WTC11 (cell line): ENCODE measurements around the gene MTRF1.

Experiments used
- ATF1 ChIP-seq: sonication (generic); formaldehyde crosslinking; IDR thresholded peaks from 2 replicates; pipeline ENCODE4 v1.8.1; 2023; ENCODE audit warnings: mild to moderate bottlenecking, moderate library complexity, missing genetic modification reagents
- ATF6 ChIP-seq: sonication (generic); formaldehyde crosslinking; IDR thresholded peaks from 2 replicates; pipeline ENCODE4 v1.8.1; 2023; ENCODE audit warnings: mild to moderate bottlenecking, missing genetic modification reagents
- PRRX2 ChIP-seq: fragments of 250-450 bp; sonication (Bioruptor Pico); IDR thresholded peaks from 2 replicates; pipeline ENCODE4 v1.8.0; 2021; ENCODE audit warnings: mild to moderate bottlenecking
- RELA ChIP-seq: sonication (generic); formaldehyde crosslinking; IDR thresholded peaks from 2 replicates; pipeline ENCODE4 v1.8.1; 2022; ENCODE audit warnings: missing genetic modification reagents, mild to moderate bottlenecking, borderline replicate concordance
- TCF7 ChIP-seq: sonication (generic); formaldehyde crosslinking; IDR thresholded peaks from 2 replicates; pipeline ENCODE4 v1.8.0; 2022; ENCODE audit warnings: mild to moderate bottlenecking, low read depth, missing genetic modification reagents, moderate library complexity
- USF2 ChIP-seq: sonication (generic); formaldehyde crosslinking; IDR thresholded peaks from 2 replicates; pipeline ENCODE4 v1.8.1; 2023; ENCODE audit warnings: mild to moderate bottlenecking, missing genetic modification reagents, moderate library complexity
- ZNF232 ChIP-seq: sonication (generic); formaldehyde crosslinking; IDR thresholded peaks from 2 replicates; pipeline ENCODE4 v1.8.0; 2022; ENCODE audit warnings: mild to moderate bottlenecking, missing genetic modification reagents
- ZNF512 ChIP-seq: sonication (generic); formaldehyde crosslinking; IDR thresholded peaks from 2 replicates; pipeline ENCODE4 v1.8.1; 2022; ENCODE audit warnings: missing genetic modification reagents, borderline replicate concordance
- TF ChIP-seq, protein P1 (sequence below): fragments of 200-600 bp; IDR thresholded peaks from 2 replicates; pipeline ENCODE4 v1.8.0; 2022; ENCODE audit warnings: antibody characterized with exemption
- TF ChIP-seq, protein P2 (sequence below): sonication (generic); formaldehyde crosslinking; IDR thresholded peaks from 2 replicates; pipeline ENCODE4 v1.8.0; 2022; ENCODE audit warnings: mild to moderate bottlenecking, missing genetic modification reagents
- TF ChIP-seq, protein P3 (sequence below): sonication (generic); formaldehyde crosslinking; IDR thresholded peaks from 2 replicates; pipeline ENCODE4 v1.8.0; 2022; ENCODE audit warnings: mild to moderate bottlenecking, missing genetic modification reagents

DNA sequence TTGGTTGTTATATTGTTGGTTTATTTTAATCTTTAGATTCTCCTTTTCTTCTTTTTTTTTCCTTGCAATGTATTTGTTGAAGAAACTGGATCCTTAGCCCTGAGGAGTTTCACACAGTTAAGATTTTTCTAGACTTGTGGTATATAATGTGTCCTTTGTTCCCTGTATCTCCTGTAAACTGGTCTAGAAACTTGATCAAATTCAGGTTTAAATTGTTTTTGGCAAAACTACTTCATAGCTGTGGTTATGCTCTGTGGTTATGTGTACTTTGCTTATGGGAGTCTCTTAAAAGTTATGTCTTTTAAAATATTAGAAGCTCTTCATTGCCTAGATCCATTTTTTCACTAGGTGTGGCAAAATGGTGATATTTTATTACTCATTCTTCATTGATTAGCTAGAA is 3.7 kb upstream of the MTRF1 start:
- TF ChIP-seq USF2 (no peak), ZNF512 (CRISPR knock-in tag) (no peak), ATF6 (CRISPR knock-in tag) (no peak), ZNF232 (CRISPR knock-in tag) (no peak), RELA (no peak), TCF7 (CRISPR knock-in tag) (no peak), PRRX2 (no peak), ATF1 (CRISPR knock-in tag) (no peak)
- TF ChIP-seq, protein P1, sequence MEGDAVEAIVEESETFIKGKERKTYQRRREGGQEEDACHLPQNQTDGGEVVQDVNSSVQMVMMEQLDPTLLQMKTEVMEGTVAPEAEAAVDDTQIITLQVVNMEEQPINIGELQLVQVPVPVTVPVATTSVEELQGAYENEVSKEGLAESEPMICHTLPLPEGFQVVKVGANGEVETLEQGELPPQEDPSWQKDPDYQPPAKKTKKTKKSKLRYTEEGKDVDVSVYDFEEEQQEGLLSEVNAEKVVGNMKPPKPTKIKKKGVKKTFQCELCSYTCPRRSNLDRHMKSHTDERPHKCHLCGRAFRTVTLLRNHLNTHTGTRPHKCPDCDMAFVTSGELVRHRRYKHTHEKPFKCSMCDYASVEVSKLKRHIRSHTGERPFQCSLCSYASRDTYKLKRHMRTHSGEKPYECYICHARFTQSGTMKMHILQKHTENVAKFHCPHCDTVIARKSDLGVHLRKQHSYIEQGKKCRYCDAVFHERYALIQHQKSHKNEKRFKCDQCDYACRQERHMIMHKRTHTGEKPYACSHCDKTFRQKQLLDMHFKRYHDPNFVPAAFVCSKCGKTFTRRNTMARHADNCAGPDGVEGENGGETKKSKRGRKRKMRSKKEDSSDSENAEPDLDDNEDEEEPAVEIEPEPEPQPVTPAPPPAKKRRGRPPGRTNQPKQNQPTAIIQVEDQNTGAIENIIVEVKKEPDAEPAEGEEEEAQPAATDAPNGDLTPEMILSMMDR: no peak
- TF ChIP-seq, protein P2, sequence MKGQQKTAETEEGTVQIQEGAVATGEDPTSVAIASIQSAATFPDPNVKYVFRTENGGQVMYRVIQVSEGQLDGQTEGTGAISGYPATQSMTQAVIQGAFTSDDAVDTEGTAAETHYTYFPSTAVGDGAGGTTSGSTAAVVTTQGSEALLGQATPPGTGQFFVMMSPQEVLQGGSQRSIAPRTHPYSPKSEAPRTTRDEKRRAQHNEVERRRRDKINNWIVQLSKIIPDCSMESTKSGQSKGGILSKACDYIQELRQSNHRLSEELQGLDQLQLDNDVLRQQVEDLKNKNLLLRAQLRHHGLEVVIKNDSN: no peak
- TF ChIP-seq, protein P3, sequence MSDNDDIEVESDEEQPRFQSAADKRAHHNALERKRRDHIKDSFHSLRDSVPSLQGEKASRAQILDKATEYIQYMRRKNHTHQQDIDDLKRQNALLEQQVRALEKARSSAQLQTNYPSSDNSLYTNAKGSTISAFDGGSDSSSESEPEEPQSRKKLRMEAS: no peak
